Activated CD4-positive, alpha-beta T cell treated with anti-CD3 and anti-CD28 coated beads for 24 hours (primary cell): ENCODE results near the gene GRK3.

Experiments used
- DNase-seq, 2 donors: peaks; one replicate each; pipeline ENCODE4 v3.0.0-alpha.2; 2020; ENCODE audit warnings: low read depth in 2 of 2

The GRK3 gene

GRCh38 chr22:25735650-25736049 lies 171.2 kb downstream of the GRK3 start:
- DNase-seq: no peak

GRCh38 chr22:25736378-25737011 lies 172.0 kb downstream of the GRK3 start:
- no peak for DNase-seq

- DNase-seq: no peak
Observed at GRCh38 chr22:25739659-25740344, 175.3 kb downstream of the GRK3 start.

- DNase-seq: no peak
Observed at GRCh38 chr22:25741692-25742626, 177.5 kb downstream of the GRK3 start, which contains the start of gene MYO18B. Gene MYO18B (plus strand): TSS chr22:25742188. CDS start chr22:25761093, 18,905 bp downstream.

- DNase-seq: no peak
Observed at GRCh38 chr22:25742918-25743708, 178.6 kb downstream of the GRK3 start.

- no peak for DNase-seq
Observed at GRCh38 chr22:25744694-25745093, 180.2 kb downstream of the GRK3 start.

GRCh38 chr22:25745341-25746011 lies 181.0 kb downstream of the GRK3 start:
- no peak for DNase-seq

GRCh38 chr22:25746012-25746373 lies 181.5 kb downstream of the GRK3 start:
- no peak for DNase-seq

GRCh38 chr22:25747245-25747944 lies 182.9 kb downstream of the GRK3 start:
- DNase-seq: no peak

- no peak for DNase-seq
Observed at GRCh38 chr22:25748140-25748539, 183.7 kb downstream of the GRK3 start.

- no peak for DNase-seq
Observed at GRCh38 chr22:25748704-25749103, 184.2 kb downstream of the GRK3 start.

- no peak for DNase-seq
Observed at GRCh38 chr22:25749420-25750169, 185.1 kb downstream of the GRK3 start.

- no peak for DNase-seq
Observed at GRCh38 chr22:25750569-25751173, 186.2 kb downstream of the GRK3 start.

- no peak for DNase-seq
Observed at GRCh38 chr22:25751174-25751581, 186.7 kb downstream of the GRK3 start.

GRCh38 chr22:25752615-25753214 lies 188.2 kb downstream of the GRK3 start:
- no peak for DNase-seq

GRCh38 chr22:25753252-25753651 lies 188.8 kb downstream of the GRK3 start:
- DNase-seq: no peak

- no peak for DNase-seq
Observed at GRCh38 chr22:25754527-25755202, 190.2 kb downstream of the GRK3 start.

- no peak for DNase-seq
Observed at GRCh38 chr22:25757686-25758085, 193.2 kb downstream of the GRK3 start.
